Muscle of arm (tissue), 12 donors: Measurements from ENCODE around the gene C11orf21. TPM values are rescaled to one million over a fixed set of nuclear protein-coding genes. Genes with fewer than 3 reads are reported as not detected.

Source experiments
- polyA plus RNA-seq, 12 donors: library from polyadenylated mRNA; unstranded; fragments of 120-200 nt; gene quantifications; one replicate each; pipeline ENCODE4 v1.2.1, GENCODE V29; 2013; ENCODE audit not compliant: insufficient read length in 12 of 12

Gene C11orf21
- polyA plus RNA-seq, 12 donors, result 1.0 to 9.1 (median 3.1) TPM; not detected in 1

Other genes with a start within 250 kb of the C11orf21 start
- gene IGF2, start 162.5 kb downstream of the C11orf21 start, polyA plus RNA-seq, result over 10,000 TPM in 1 of 12 donors, 1,000 to 10,000 TPM in 11; 2,801 to 25,201 (median 3,863) TPM
- gene INS, start 140.7 kb downstream of the C11orf21 start, polyA plus RNA-seq, result not detected
- gene TH, start 130.1 kb downstream of the C11orf21 start, polyA plus RNA-seq, result 1 to 10 TPM in 1 of 12 donors, under 1 TPM in 7, not detected in 4; 0.10 to 1.3 (median 0.51) TPM
- gene ASCL2, start 31.3 kb downstream of the C11orf21 start, polyA plus RNA-seq, result 1 to 10 TPM in 1 of 12 donors, under 1 TPM in 7, not detected in 4; 0.08 to 1.0 (median 0.15) TPM
- 1 to 10 TPM in 10 of 12 donors, not detected in 2; 1.8 to 6.4 (median 3.9) TPM for gene TSPAN32, start 95 bp upstream of the C11orf21 start, polyA plus RNA-seq
- gene CD81, start 75.4 kb upstream of the C11orf21 start, polyA plus RNA-seq, result 100 to 1,000 TPM; 322 to 577 (median 435) TPM
- 10 to 100 TPM in 11 of 12 donors, not detected in 1; 15.1 to 29.2 (median 17.7) TPM for gene TSSC4, start 98.8 kb upstream of the C11orf21 start, polyA plus RNA-seq
- under 1 TPM in 5 of 12 donors, not detected in 7; 0.03 to 0.08 (median 0.05) TPM for gene TRPM5, start 142.6 kb upstream of the C11orf21 start, polyA plus RNA-seq
- 1 to 10 TPM in 10 of 12 donors, not detected in 2; 1.3 to 2.5 (median 2.0) TPM for gene KCNQ1, start 143.1 kb upstream of the C11orf21 start, polyA plus RNA-seq